H9 (cell line): Measurements from ENCODE around the gene NRN1L. TPM values are rescaled to one million over a fixed set of nuclear protein-coding genes. Genes with fewer than 3 reads are reported as not detected.

ENCODE experiments used
- DNase-seq: peaks from one replicate; pipeline ENCODE4 v3.0.0-alpha.2; 2017
- H2AFZ ChIP-seq: one replicate; pipeline ENCODE4 v1.6.1; 2013; ENCODE audit warnings: mild to moderate bottlenecking, low read length, control low read depth, moderate library complexity
- H2AK5ac ChIP-seq: 2 replicates; pipeline ENCODE4 v1.6.1; 2013; ENCODE audit warnings: low read length, control low read depth, mixed read lengths; ENCODE audit not compliant: insufficient read length
- H2BK120ac ChIP-seq: one replicate; pipeline ENCODE4 v1.6.1; 2013; ENCODE audit warnings: low read depth, mild to moderate bottlenecking, low read length, control low read depth, inconsistent platforms; ENCODE audit not compliant: poor library complexity, severe bottlenecking
- H2BK12ac ChIP-seq: 2 replicates; pipeline ENCODE4 v1.6.1; 2013; ENCODE audit warnings: low read length, control low read depth, mixed read lengths, low read depth; ENCODE audit not compliant: insufficient read length
- H2BK15ac ChIP-seq: 2 replicates; pipeline ENCODE4 v1.6.1; 2013; ENCODE audit warnings: low read depth, low read length, control low read depth
- H2BK20ac ChIP-seq: one replicate; pipeline ENCODE4 v1.6.1; 2013; ENCODE audit warnings: low read depth, mild to moderate bottlenecking, low read length, control low read depth, inconsistent platforms; ENCODE audit not compliant: poor library complexity, severe bottlenecking
- H2BK5ac ChIP-seq: 2 replicates; pipeline ENCODE4 v1.6.1; 2013; ENCODE audit warnings: low read length, control low read depth, mixed read lengths; ENCODE audit not compliant: insufficient read length
- H3K14ac ChIP-seq: 2 replicates; pipeline ENCODE4 v1.6.1; 2013; ENCODE audit warnings: low read length, control low read depth; ENCODE audit not compliant: insufficient read depth
- H3K18ac ChIP-seq: 2 replicates; pipeline ENCODE4 v1.6.1; 2013; ENCODE audit warnings: low read depth, mild to moderate bottlenecking, mixed read lengths, low read length, control low read depth; ENCODE audit not compliant: insufficient read length
- H3K23ac ChIP-seq: 2 replicates; pipeline ENCODE4 v1.6.1; 2013; ENCODE audit warnings: low read length, control low read depth, mixed read lengths, low read depth; ENCODE audit not compliant: insufficient read length
- H3K23me2 ChIP-seq: 2 replicates; pipeline ENCODE4 v1.6.1; 2013; ENCODE audit warnings: low read depth, mild to moderate bottlenecking, mixed read lengths, low read length, control low read depth; ENCODE audit not compliant: insufficient read length, poor library complexity, severe bottlenecking
- H3K27ac ChIP-seq: 2 replicates; pipeline ENCODE4 v1.5.1; 2013; ENCODE audit warnings: low read length, control low read depth, mixed read lengths, low read depth; ENCODE audit not compliant: insufficient read length
- H3K27me3 ChIP-seq: 2 replicates; pipeline ENCODE4 v1.6.1; 2013; ENCODE audit warnings: low read length, control low read depth, inconsistent platforms; ENCODE audit not compliant: insufficient read depth
- H3K4ac ChIP-seq: 2 replicates; pipeline ENCODE4 v1.6.1; 2013; ENCODE audit warnings: low read depth, mild to moderate bottlenecking, control low read depth, inconsistent platforms, low read length, moderate library complexity
- H3K4me1 ChIP-seq: 2 replicates; pipeline ENCODE4 v1.6.1; 2013; ENCODE audit warnings: low read length, control low read depth, inconsistent platforms; ENCODE audit not compliant: insufficient read depth
- H3K4me2 ChIP-seq: 2 replicates; pipeline ENCODE4 v1.6.1; 2013; ENCODE audit warnings: low read length, control low read depth, mixed read lengths; ENCODE audit not compliant: insufficient read length, insufficient read depth
- H3K56ac ChIP-seq: 2 replicates; pipeline ENCODE4 v1.6.1; 2013; ENCODE audit warnings: low read depth, mild to moderate bottlenecking, mixed read lengths, low read length, control low read depth; ENCODE audit not compliant: insufficient read length
- H3K79me1 ChIP-seq: 2 replicates; pipeline ENCODE4 v1.6.1; 2013; ENCODE audit warnings: low read depth, mild to moderate bottlenecking, moderate library complexity, low read length, control low read depth, inconsistent platforms; ENCODE audit not compliant: insufficient read depth, poor library complexity, severe bottlenecking
- H3K79me2 ChIP-seq: 2 replicates; pipeline ENCODE4 v1.6.1; 2013; ENCODE audit warnings: low read length, control low read depth, inconsistent platforms; ENCODE audit not compliant: insufficient read depth
- H3K9ac ChIP-seq: 2 replicates; pipeline ENCODE4 v1.6.1; 2013; ENCODE audit warnings: low read length, control low read depth, mixed read lengths; ENCODE audit not compliant: insufficient read length; ENCODE audit errors: extremely low read depth
- H3K9me3 ChIP-seq: one replicate; pipeline ENCODE4 v1.6.1; 2013; ENCODE audit warnings: low read depth, low read length, inconsistent platforms; ENCODE audit not compliant: control insufficient read depth
- H3T11ph ChIP-seq: one replicate; pipeline ENCODE4 v1.6.1; 2013; ENCODE audit warnings: mild to moderate bottlenecking, low read length, control low read depth, inconsistent platforms
- H4K20me1 ChIP-seq: one replicate; pipeline ENCODE4 v1.6.1; 2013; ENCODE audit not compliant: control insufficient read depth, insufficient read length, insufficient read depth
- H4K5ac ChIP-seq: 2 replicates; pipeline ENCODE4 v1.6.1; 2013; ENCODE audit warnings: low read depth, mild to moderate bottlenecking, mixed read lengths, low read length, control low read depth; ENCODE audit not compliant: insufficient read length
- H4K8ac ChIP-seq: replicated peaks from 2 replicates; pipeline ENCODE4 v1.6.1; 2013; ENCODE audit warnings: low read length, control low read depth, mixed read lengths, low read depth; ENCODE audit not compliant: insufficient read length
- H4K91ac ChIP-seq: 2 replicates; pipeline ENCODE4 v1.6.1; 2013; ENCODE audit warnings: low read depth, mild to moderate bottlenecking, moderate library complexity, mixed read lengths, low read length, control low read depth; ENCODE audit not compliant: insufficient read length
- H3K27ac Mint-ChIP-seq, 3 experiments: 2 replicates in 2 of 3; 3 replicates in 1 of 3; pipeline ENCODE4 v1.8.0; 2020 to 2021; ENCODE audit warnings: mixed read lengths in 3 of 3, mild to moderate bottlenecking in 1 of 3, moderate library complexity in 1 of 3
- H3K27me3 Mint-ChIP-seq: 2 replicates; pipeline ENCODE4 v1.8.0; 2021; ENCODE audit warnings: low read depth, mild to moderate bottlenecking, moderate library complexity, mixed read lengths
- H3K36me3 Mint-ChIP-seq, 3 experiments: 2 replicates in 2 of 3; 3 replicates in 1 of 3; pipeline ENCODE4 v1.8.0; 2020 to 2021; ENCODE audit warnings: low read depth in 3 of 3, mixed read lengths in 3 of 3; ENCODE audit not compliant: insufficient read depth in 1 of 3
- H3K4me1 Mint-ChIP-seq, 2 experiments: 2 replicates each; pipeline ENCODE4 v1.8.0; 2020; ENCODE audit warnings: mixed read lengths in 2 of 2
- H3K4me3 Mint-ChIP-seq, 2 experiments: 2 replicates in 1 of 2; 3 replicates in 1 of 2; pipeline ENCODE4 v1.8.0; 2020 to 2021; ENCODE audit warnings: mild to moderate bottlenecking in 2 of 2, mixed read lengths in 2 of 2, moderate library complexity in 1 of 2
- H3K9me3 Mint-ChIP-seq, 2 experiments: 2 replicates in 1 of 2; 3 replicates in 1 of 2; pipeline ENCODE4 v1.8.0; 2020; ENCODE audit warnings: mild to moderate bottlenecking in 2 of 2, mixed read lengths in 2 of 2, moderate library complexity in 1 of 2
- CTCF ChIP-seq: fragments of 200-600 bp; sonication (generic); conservative IDR thresholded peaks from 3 replicates; pipeline ENCODE4 v1.8.0; 2021; ENCODE audit warnings: antibody characterized with exemption, mild to moderate bottlenecking
- WGBS: extraction: QIAGEN DNeasy Blood & Tissue Kit; methylation state at CpG from one replicate; pipeline ENCODE4 v1.1.7; 2013; ENCODE audit warnings: missing lambda C conversion rate, low lambda C conversion rate, mixed read lengths; ENCODE audit not compliant: insufficient read length; ENCODE audit errors: extremely low coverage; 5-methylcytosine and 5-hydroxymethylcytosine counted together
- total RNA-seq: library from RNA; stranded (reverse); gene quantifications from 2 replicates; pipeline ENCODE4 v1.2.1, GENCODE V29; 2021

NRN1L gene
- total RNA-seq, 1 experiment from 2014 or later = 2.0 TPM

GRCh38 chr16:67919622-67920221, 35.0 kb downstream of the NRN1L start:
- Histone ChIP-seq H3K27me3 (no peaks in the 10 kb centered on the region), H3K18ac (no peak overlapping the region), H2BK5ac (no peak overlapping the region), H3K23ac (no peak overlapping the region), H3K4me1 (peaks cover 7% of the 10 kb centered on the region; the same call in 1 of the 2 replicates), H2BK120ac (no peak overlapping the region), H4K91ac (no peak overlapping the region), H2AFZ (no peak overlapping the region), H2AK5ac (no peak overlapping the region), H4K8ac (no peak overlapping the region), H3T11ph (no peak overlapping the region), H3K79me1 (no peaks in the 10 kb centered on the region), H3K23me2 (no peaks in the 10 kb centered on the region), H3K79me2 (no peaks in the 10 kb centered on the region), H2BK12ac (no peak overlapping the region), H4K20me1 (no peaks in the 10 kb centered on the region), H3K4me2 (no peak overlapping the region), H3K4ac (no peak overlapping the region), H3K14ac (no peak overlapping the region), H3K27ac (no peak overlapping the region), H3K9me3 (no peaks in the 10 kb centered on the region), H2BK15ac (no peak overlapping the region), H2BK20ac (no peak overlapping the region), H4K5ac (no peak overlapping the region), H3K56ac (no peak overlapping the region), H3K9ac (no peak overlapping the region)
- Mint-ChIP-seq H3K27ac (no peak overlapping the region), H3K4me1 (peaks cover 18 to 21% of the 10 kb centered on the region in 2 experiments), H3K9me3 (no peaks in the 10 kb centered on the region), H3K4me3 (no peak overlapping the region), H3K27me3 (no peaks in the 10 kb centered on the region), H3K36me3 (peaks cover 5 to 17% (median 5%) of the 10 kb centered on the region in 3 experiments; a peak in 5 of 7 replicates)
- no peak for DNase-seq
- WGBS = no CpG with 5 or more reads among the region's 6 CpGs
- TF ChIP-seq CTCF = 0 out of 3 replicates have a peak, but pooled peaks have one; percentile 23
